Large intestine (tissue), 3 donors: Measurements from ENCODE around the gene PTOV1. TPM values are rescaled to one million over a fixed set of nuclear protein-coding genes. Genes with fewer than 3 reads are reported as not detected.

Experiments used
- DNase-seq, 2 donors: peaks; one replicate each; pipeline versions ENCODE4 v3.0.0 to v3.0.0-alpha.2; 2013
- H3K27ac ChIP-seq: one replicate; pipeline ENCODE4 v1.5.1; 2013; ENCODE audit warnings: low read length
- H3K27me3 ChIP-seq: 2 replicates; pipeline ENCODE4 v1.6.1; 2013; ENCODE audit warnings: low read length; ENCODE audit not compliant: control insufficient read depth, insufficient read depth
- H3K36me3 ChIP-seq: 2 replicates; pipeline ENCODE4 v1.6.1; 2013; ENCODE audit warnings: low read length; ENCODE audit not compliant: control insufficient read depth, insufficient read depth
- H3K4me1 ChIP-seq: one replicate; pipeline ENCODE4 v1.6.1; 2013; ENCODE audit warnings: low read length; ENCODE audit not compliant: control insufficient read depth, insufficient read depth
- H3K4me3 ChIP-seq: one replicate; pipeline ENCODE4 v1.5.1; 2013; ENCODE audit warnings: low read length
- H3K9me3 ChIP-seq: one replicate; pipeline ENCODE4 v1.6.1; 2013; ENCODE audit warnings: mild to moderate bottlenecking, low read depth, low read length, moderate library complexity; ENCODE audit not compliant: control insufficient read depth
- WGBS: methylation state at CpG from one replicate; pipeline ENCODE4 v1.1.5; 2013; ENCODE audit warnings: low lambda C conversion rate; ENCODE audit not compliant: insufficient coverage; 5-methylcytosine and 5-hydroxymethylcytosine counted together
- polyA plus RNA-seq: library from polyadenylated mRNA; unstranded; fragments of 120-200 nt; gene quantifications from one replicate; pipeline ENCODE4 v1.2.1, GENCODE V29; 2013

Gene PTOV1
- polyA plus RNA-seq, 1 donor = 153 TPM

GRCh38 chr19:49875177-49875576 is 24.2 kb downstream of the PTOV1 start:
- Histone ChIP-seq H3K4me3 (peak overlapping the region; percentile 82), H3K9me3 (peaks cover 4% of the 10 kb centered on the region), H3K27me3 (no peaks in the 10 kb centered on the region), H3K4me1 (peaks cover 22% of the 10 kb centered on the region), H3K36me3 (peaks cover 32% of the 10 kb centered on the region), H3K27ac (no peak overlapping the region)
- no peak for DNase-seq
- no CpG with 5 or more reads among the region's 4 CpGs for WGBS

- H3K4me1 ChIP-seq = peaks cover 16% of the 10 kb centered on the region
- no CpG with 5 or more reads among the region's 28 CpGs for WGBS
- peak overlapping the region; percentile 99 for H3K27ac ChIP-seq
- peaks cover 36% of the 10 kb centered on the region for H3K36me3 ChIP-seq
- peaks cover 4% of the 10 kb centered on the region for H3K9me3 ChIP-seq
- H3K27me3 ChIP-seq = no peaks in the 10 kb centered on the region
- peak in 1 of 2 donors; percentile 67 for DNase-seq
- H3K4me3 ChIP-seq = peak overlapping the region; percentile 82
These were observed 25.0 kb downstream of the PTOV1 start for GRCh38 chr19:49875857-49876421.

GRCh38 chr19:49876422-49877019 is 25.6 kb downstream of the PTOV1 start:
- Histone ChIP-seq H3K36me3 (peaks cover 37% of the 10 kb centered on the region), H3K9me3 (peaks cover 7% of the 10 kb centered on the region), H3K27ac (peak overlapping the region; percentile 99), H3K4me3 (peak overlapping the region; percentile 82), H3K4me1 (peaks cover 16% of the 10 kb centered on the region), H3K27me3 (no peaks in the 10 kb centered on the region)
- no CpG with 5 or more reads among the region's 46 CpGs for WGBS
- DNase-seq = peak; percentile 99 to 100

- peak; percentile 100 for DNase-seq
- Histone ChIP-seq H3K4me1 (peaks cover 16% of the 10 kb centered on the region), H3K9me3 (peaks cover 7% of the 10 kb centered on the region), H3K27ac (peak within 1 kb of the TSS; percentile 99), H3K27me3 (no peaks in the 10 kb centered on the region), H3K4me3 (peak within 1 kb of the TSS; percentile 82), H3K36me3 (peaks cover 38% of the 10 kb centered on the region)
- no CpG with 5 or more reads among the region's 61 CpGs for WGBS
These were observed 26.3 kb downstream of the PTOV1 start, which contains the start of the genes AKT1S1 and TBC1D17 for GRCh38 chr19:49877020-49877878. Gene AKT1S1 (minus strand): TSS chr19:49877355. CDS start chr19:49873295, 4,060 bp downstream. Gene TBC1D17 (plus strand): TSS chr19:49877702. CDS start chr19:49877724, 22 bp downstream.

GRCh38 chr19:49877879-49878743 is 27.2 kb downstream of the PTOV1 start:
- H3K27me3 ChIP-seq = no peaks in the 10 kb centered on the region
- H3K4me1 ChIP-seq = peaks cover 16% of the 10 kb centered on the region
- H3K27ac ChIP-seq = peak overlapping the region; percentile 99
- peak; percentile 99 for DNase-seq
- H3K36me3 ChIP-seq = peaks cover 43% of the 10 kb centered on the region
- H3K4me3 ChIP-seq = peak overlapping the region; percentile 82
- H3K9me3 ChIP-seq = peaks cover 13% of the 10 kb centered on the region
- WGBS = no CpG with 5 or more reads among the region's 41 CpGs

GRCh38 chr19:49878744-49879070 is 27.7 kb downstream of the PTOV1 start:
- Histone ChIP-seq H3K27me3 (no peaks in the 10 kb centered on the region), H3K36me3 (peaks cover 49% of the 10 kb centered on the region), H3K9me3 (peaks cover 13% of the 10 kb centered on the region), H3K27ac (peak overlapping the region; percentile 99), H3K4me1 (peaks cover 16% of the 10 kb centered on the region), H3K4me3 (peak overlapping the region; percentile 82)
- no peak for DNase-seq
- whole genome bisulfite sequencing = no CpG with 5 or more reads among the region's 9 CpGs

- peaks cover 51% of the 10 kb centered on the region for H3K36me3 ChIP-seq
- no CpG with 5 or more reads among the region's 12 CpGs for WGBS
- no peak for DNase-seq
These were observed 28.4 kb downstream of the PTOV1 start for GRCh38 chr19:49879243-49879963.

GRCh38 chr19:49880162-49880869 is 29.4 kb downstream of the PTOV1 start:
- Histone ChIP-seq H3K9me3 (peaks cover 13% of the 10 kb centered on the region), H3K27me3 (no peaks in the 10 kb centered on the region), H3K36me3 (peaks cover 58% of the 10 kb centered on the region), H3K4me1 (peaks cover 14% of the 10 kb centered on the region), H3K4me3 (no peak overlapping the region), H3K27ac (no peak overlapping the region)
- no CpG with 5 or more reads among the region's 10 CpGs for WGBS
- DNase-seq = no peak

More at GRCh38 chr19:49879243-49879963, 28.4 kb downstream of the PTOV1 start:
- H3K9me3 ChIP-seq = peaks cover 13% of the 10 kb centered on the region
- peaks cover 16% of the 10 kb centered on the region for H3K4me1 ChIP-seq
- H3K27me3 ChIP-seq = no peaks in the 10 kb centered on the region
- H3K4me3 ChIP-seq = no peak overlapping the region
- H3K27ac ChIP-seq = no peak overlapping the region

- WGBS = no CpG with 5 or more reads among the region's 17 CpGs
- H3K36me3 ChIP-seq = peaks cover 62% of the 10 kb centered on the region
- H3K4me3 ChIP-seq = no peak overlapping the region
- peaks cover 10% of the 10 kb centered on the region for H3K9me3 ChIP-seq
- no peaks in the 10 kb centered on the region for H3K27me3 ChIP-seq
- H3K4me1 ChIP-seq = peaks cover 9% of the 10 kb centered on the region
- no peak overlapping the region for H3K27ac ChIP-seq
- no peak for DNase-seq
These were observed 30.2 kb downstream of the PTOV1 start for GRCh38 chr19:49881186-49881585.
